GM12872 (cell line): ENCODE results near the gene AGAP2.

ENCODE experiments used
- TF ChIP-seq, protein P1 (sequence below): IDR thresholded peaks from 3 replicates; pipeline ENCODE4 v1.5.1; 2011; ENCODE audit warnings: low read depth, mild to moderate bottlenecking, low read length, moderate library complexity; ENCODE audit not compliant: insufficient read depth

AGAP2 gene

DNA sequence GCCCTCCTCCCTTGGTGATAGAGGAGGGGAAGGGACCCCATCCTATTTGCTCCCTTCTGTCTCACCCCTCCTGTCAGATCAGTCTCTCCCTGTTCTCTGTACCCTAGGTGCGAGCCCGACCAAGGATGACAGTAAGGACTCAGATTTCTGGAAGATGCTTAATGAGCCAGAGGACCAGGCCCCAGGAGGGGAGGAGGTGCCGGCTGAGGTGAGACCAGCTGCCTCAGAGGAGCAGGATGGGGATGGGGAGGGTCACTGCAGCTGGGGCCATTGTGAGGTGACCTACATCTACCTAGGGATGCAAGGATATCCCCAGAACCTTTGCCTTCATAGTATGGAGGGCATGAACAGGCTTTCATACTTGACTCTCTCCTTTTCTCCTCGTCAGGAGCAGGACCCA, 22.2 kb downstream of the AGAP2 start:
- TF ChIP-seq, protein P1, sequence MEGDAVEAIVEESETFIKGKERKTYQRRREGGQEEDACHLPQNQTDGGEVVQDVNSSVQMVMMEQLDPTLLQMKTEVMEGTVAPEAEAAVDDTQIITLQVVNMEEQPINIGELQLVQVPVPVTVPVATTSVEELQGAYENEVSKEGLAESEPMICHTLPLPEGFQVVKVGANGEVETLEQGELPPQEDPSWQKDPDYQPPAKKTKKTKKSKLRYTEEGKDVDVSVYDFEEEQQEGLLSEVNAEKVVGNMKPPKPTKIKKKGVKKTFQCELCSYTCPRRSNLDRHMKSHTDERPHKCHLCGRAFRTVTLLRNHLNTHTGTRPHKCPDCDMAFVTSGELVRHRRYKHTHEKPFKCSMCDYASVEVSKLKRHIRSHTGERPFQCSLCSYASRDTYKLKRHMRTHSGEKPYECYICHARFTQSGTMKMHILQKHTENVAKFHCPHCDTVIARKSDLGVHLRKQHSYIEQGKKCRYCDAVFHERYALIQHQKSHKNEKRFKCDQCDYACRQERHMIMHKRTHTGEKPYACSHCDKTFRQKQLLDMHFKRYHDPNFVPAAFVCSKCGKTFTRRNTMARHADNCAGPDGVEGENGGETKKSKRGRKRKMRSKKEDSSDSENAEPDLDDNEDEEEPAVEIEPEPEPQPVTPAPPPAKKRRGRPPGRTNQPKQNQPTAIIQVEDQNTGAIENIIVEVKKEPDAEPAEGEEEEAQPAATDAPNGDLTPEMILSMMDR, result no peak

DNA sequence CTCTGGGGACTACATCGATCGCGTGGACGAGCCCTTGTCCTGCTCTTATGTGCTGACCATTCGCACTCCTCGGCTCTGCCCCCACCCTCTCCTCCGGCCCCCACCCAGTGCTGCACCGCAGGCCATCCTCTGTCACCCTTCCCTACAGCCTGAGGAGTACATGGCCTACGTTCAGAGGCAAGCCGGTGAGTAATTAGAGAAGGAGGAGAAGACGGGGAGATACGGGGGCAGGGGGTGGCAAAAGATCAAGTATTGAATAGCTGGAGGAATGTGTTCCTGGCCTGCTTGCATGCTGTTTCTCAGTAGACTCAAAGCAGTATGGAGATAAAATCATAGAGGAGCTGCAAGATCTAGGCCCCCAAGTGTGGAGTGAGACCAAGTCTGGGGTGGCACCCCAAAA, 22.8 kb downstream of the AGAP2 start:
- TF ChIP-seq, protein P1, result no peak

DNA sequence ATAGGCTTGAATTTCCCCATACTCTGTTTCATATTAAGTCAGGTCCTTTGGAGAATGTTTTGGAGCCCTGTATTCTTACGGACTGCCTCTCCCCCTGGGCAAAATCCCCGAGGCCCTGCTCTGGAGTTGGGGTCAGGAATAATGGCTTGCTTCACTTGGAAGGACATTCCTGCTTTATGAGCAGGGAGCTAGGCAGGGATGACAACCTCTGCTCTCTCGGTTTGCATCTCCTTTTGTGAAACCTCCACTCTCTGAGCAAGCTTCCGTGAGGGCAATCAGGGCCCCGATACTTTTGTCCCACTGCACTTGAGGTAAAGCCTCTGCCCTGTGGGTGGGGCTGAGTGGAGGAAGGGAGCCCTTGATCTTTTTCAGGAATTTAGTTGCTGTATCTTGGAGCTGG, 25.3 kb downstream of the AGAP2 start:
- TF ChIP-seq, protein P1, result no peak

DNA sequence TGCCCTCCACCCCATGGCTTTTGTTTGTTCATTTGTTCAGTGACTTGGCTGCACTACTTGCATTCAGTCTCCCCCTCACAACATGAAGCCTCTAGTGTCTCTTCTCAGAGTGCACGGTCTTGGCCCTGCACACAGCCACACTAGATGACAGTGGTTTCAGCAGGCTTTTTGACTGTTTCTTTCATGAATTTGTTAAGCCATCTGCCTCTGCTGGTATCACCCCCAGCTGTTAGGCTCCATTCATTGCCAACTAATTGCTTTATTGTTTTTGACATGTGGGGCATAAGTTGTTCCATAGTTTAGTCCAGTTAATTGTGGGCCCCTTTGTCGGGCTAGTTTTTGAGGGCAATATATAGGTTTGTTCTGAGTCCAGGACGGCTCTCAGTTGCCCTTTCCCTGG, 25.8 kb downstream of the AGAP2 start:
- TF ChIP-seq, protein P1, result no peak

DNA sequence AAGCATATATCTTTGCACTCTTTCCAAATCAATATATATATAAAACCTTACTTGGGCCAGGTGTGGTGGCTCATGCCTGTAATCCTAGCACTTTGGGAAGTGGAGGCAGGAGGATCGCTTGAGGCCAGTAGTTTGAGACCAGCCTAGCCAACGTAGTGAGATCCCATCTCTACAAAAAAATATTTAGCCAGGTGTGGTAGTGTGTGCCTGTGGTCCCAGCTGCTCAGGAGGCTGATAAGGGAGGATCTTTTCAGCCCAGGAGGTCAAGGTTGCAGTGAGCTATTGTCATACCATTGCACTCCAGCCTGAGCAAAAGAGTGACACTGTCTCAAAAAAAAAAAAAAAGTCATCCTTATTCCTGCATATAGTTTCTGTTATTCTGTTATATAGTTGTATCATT, 30.2 kb downstream of the AGAP2 start:
- TF ChIP-seq, protein P1, result no peak

DNA sequence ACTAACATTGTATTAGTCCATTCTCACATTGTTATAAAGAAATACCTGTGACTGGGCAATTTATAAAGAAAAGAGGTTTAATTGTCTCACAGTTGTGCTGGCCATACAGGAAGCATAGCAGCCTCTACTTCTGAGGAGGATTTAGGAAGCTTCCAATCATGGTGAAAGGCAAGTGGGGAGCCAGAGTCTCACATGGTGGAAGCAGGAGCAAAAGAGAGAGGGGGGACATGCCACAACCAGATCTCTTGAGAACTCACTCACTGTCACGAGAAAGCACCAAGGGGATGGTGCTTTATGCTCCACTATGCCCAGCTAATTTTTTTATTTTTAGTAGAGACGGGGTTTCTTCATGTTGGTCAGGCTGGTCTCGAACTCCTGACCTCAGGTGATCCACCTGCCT, 31.3 kb downstream of the AGAP2 start:
- TF ChIP-seq, protein P1, result no peak

DNA sequence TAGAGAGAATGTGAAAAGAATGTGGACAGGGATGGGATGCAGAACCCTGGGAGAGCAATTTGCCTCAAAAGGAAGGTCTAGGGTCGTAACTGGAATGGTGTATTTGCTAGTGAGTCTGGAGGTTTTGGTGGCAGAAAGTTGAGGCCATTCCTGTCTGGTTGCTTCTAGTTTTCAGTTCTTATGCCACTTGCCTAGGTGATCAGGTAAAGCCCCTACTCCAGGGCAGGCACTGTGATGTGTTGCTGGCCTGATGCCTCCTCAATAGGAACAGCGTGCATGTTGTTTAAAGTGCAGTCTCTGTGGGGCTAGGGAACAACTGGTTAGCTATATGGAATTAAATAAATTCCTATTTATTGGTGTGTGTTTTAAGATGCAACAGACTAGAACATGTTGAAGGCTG, 38.2 kb downstream of the AGAP2 start:
- TF ChIP-seq, protein P1, result no peak

DNA sequence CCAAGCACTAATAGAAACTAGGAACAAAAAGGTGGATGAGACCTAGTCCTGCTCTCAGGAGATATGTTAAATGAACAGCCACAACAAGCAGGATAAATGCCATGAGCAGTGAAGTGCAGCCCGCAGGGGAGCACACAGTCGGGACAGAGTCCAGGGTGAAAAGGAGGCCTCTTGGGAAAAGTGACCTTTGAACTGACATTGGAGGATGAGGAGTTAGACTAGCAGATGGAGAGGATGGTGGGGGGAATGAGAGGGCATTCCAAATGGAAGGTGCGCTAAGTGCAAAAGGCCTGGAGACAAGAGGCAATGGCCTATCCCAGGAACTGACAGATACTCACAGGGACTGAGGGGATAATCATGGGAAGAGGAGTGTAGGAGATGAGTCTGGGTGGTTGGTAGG, 40.1 kb downstream of the AGAP2 start:
- TF ChIP-seq, protein P1, result no peak
